Activated CD8-positive, alpha-beta memory T cell treated with anti-CD3 and anti-CD28 coated beads, Interleukin-2, amount 50 U/mL, for 4 hours (primary cell): ENCODE measurements around the gene KCNAB3.

ENCODE experiments used
- DNase-seq: peaks from one replicate; pipeline ENCODE4 v3.0.0-alpha.2; 2020

KCNAB3 gene

DNA sequence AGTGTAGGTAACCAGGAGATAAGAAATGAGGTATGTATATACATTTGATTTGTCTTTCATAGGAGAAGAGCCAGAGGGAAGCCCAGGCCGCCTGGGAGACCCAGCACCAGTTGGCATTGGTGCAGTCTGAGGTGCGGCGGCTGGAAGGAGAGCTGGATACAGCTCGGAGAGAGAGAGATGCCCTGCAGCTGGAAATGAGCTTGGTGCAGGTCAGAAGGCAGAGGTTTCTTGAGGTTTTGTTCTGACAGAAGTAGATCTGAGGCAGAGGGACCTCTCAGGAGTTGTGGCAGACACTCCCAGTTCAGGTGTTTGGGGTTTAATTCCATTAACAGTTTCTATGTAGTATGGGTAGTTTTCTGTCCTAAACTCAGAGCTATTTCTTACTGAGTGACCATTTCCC lies 10.4 kb upstream of the KCNAB3 start:
- no peak for DNase-seq

DNA sequence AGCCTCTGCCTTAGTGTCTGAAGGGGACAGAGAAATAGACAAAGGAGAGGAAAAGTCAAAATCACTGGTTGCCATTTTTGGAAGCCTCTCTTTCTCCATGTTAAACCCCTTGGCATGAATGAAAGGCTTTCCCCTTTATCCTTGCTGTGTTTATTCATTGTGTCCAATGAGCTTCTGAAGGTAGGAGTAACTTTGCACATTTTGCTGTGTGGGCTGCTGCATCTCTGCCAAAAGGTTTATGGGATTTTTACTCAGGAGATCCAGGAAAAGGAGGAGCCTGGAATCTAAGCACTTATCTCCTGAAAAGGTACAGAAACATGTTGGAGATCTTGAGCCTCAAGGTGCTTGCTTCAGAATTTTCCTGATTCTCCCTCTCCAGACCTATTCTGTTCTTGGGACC lies 6.2 kb upstream of the KCNAB3 start:
- no peak for DNase-seq

DNA sequence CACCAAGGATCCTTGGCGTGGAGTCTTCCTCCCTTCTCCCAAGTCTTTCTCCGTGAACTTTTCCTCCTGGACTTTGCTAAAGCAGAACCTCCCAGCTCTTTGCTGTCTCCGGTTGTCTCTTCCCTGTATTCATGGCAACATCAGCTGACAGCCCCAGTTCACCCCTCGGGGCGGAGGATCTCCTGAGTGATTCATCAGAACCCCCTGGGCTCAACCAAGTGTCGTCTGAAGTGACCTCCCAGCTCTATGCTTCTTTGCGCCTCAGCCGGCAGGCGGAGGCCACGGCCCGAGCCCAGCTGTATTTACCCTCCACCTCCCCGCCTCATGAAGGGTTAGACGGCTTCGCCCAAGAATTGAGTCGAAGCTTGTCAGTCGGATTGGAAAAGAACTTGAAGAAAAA lies 3.3 kb upstream of the KCNAB3 start:
- DNase-seq = peak; percentile 34

DNA sequence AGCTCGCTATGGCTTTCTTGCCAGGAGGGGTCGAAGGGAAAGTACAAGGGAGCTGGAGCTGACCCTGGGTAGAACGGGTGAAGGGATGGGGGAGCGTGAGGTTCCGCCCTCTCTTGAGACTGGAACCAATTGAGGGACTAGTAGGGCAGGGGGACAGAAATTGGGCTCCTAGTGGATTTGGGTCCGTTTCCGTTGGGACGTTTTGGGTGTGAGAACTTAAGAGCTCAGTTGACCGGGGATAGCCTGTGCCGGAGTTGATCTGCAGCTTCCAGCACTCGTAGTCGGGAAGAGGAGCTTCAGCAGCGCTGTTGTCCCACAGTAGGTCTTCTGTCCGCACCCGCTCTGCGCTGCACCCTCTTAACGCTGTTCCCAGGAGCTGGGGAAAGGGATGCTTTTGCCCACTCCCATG lies 2.8 kb upstream of the KCNAB3 start:
- DNase-seq = no peak

DNA sequence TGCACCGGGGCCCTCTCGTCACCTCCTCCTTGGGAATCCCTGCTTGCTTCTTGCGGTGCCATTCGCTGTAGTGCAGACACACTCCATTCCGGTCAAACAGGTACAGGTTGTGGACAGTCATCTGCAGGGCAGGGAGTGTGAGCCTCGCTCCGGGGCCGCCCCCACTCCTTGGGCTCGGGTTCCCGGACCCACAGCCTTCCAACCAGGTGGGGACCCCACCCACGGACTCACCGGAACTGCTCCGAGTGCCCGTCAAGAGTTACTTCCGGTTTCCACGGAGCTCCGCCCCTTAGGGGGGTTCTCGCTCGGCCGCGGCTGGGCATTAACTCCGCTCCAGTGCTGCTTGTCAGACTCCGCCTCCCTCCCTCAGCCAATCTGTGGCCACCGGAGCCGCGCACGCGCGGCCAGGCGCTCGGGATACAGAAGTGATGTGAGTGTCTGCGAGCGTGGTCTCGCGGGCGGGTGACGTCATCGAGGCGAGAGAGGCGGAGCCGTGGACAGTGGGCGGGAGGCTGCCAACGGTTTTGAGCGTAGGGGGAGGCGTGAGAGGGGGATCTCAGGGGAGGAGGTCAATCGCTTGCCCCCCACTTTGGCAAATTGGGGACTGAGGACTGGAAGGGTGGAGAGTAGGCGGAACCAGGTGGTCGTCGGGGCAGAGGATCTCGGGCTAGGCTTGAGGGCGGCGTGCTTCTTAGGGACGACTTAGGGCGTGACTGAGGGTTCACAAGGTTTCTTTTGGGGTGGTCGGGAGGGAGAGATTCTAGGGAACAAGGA lies 2.2 kb upstream of the KCNAB3 start, which contains the start of the genes CNTROB and TRAPPC1:
Gene CNTROB (plus strand): TSS at position 498 of the 774 bp plus-strand sequence. CDS start 874 bp downstream, outside the sequence.
Gene TRAPPC1 (minus strand): TSS at position 238 of the 774 bp plus-strand sequence. CDS start 117 bp downstream, at position 121.
- peak; percentile 99 for DNase-seq

DNA sequence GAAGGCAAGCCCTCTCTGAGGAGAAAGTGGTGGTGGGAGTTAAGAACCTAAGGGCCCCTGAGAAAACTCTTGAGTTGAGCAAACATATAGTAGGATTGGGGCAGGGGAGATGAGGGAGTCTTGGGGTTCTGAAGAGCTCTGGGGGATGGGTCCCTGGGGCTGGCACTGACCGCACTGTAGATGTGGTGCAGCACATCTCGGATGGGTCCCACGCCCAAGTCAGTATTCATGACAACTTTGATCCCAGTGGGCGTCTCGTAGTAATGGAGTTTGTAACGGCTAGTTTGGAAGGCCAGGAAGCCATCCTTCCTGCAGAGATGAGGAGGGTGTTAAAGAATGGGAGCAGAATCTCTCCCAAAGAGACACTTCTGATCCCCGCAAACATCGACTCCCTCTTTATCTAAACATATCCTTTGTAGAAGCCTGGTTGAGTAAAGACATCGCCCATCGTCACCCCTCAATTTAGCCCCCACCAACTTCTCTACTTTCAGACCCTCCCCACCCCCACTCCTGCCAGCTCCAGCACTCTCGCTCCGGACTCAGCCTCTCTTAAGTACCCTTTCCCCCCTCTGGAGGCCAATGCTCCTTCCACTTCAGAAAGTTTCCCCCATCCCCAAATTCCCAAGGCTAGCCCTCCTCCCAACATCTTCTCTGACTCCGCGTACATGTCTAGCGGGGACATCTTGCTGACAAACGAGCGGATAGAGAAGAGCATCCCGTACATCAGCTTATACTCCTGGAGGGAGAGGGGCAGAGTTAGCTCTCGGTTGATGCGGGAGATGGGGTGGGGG lies 1.4 kb upstream of the KCNAB3 start:
- no peak for DNase-seq

DNA sequence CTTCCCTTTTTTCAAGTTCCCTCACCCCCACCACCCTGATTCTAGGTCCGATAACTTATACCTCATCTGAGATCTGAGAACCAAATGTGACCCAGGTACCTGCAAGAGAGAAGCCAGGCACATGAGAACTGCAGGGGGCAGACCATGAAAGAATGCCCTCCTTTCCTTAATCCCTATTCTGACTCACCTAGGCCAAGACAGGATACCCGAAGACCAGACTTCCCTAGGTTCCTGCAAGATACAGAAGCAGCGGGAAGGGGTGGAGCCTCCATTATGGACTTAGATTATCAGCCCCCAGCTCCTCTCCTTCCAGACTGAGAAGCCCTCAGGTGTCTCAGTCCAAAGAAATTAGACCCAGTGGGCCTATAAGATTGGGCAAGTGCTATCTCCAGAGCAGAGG lies 2.1 kb downstream of the KCNAB3 start:
- no peak for DNase-seq

DNA sequence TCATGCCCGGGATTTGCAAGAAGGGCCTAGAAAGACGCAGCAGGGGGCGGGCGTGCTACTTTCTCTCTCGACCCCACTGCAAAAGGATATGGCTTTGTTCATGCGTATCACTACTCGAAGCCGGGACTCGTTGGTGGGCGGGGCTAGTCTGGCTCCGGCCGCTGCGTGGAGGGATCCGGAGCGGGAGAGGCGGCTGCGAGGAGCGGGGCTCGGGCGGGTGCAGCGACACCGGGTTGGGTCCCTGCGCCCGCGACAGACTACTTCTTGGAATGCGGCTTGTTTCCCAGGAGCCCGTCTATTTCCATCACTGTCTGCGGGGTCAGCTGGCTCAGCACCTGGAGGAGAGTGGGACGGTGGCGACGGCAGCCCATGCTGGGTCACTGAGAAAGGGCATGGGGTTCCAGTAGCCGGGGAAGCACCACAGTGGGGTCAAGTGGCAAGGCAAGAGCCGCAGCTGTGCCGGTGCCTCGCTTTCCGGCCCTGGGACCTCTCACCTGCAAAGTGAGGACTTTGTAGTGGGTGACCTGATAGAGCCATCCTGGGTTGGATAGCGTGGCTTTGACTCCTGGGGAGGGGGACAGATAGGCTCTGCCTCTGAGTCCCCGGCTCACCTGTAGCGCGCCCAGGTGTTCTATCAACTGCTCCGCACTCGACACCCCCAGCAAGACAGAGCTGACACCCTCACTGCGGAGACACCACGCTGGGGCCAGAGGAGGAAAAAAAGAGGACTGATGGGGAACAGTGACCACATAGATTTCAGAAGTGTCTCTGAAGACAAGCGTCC lies 6.6 kb downstream of the KCNAB3 start:
- peak; percentile 85 for DNase-seq

DNA sequence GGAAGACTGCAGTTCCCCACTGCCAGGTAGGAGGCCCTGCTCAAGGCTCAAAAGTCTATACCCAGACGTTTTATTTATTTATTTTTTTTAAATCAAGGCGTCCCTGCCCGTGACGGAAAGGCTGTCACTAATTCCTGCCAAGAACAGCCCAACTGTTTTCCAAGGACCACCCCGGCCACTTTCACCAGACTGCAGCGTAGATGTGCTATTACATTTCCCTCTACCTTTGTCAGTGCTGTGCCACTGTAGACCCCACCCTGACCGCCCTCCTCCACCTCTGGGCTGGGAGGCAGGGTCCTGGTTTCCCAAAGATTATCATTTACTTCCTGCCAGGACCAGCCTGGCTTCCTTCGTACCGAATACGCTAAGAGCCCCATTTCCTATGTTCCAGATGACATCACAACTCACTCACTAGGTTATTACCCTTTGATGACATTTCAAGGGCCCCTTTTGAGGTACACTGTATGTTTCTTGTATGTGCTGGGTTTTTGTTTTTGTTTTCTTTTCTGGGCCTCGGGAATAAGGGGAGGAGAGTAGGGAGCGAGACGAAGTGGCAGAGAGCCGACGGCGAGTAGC lies 7.3 kb downstream of the KCNAB3 start:
- no peak for DNase-seq

DNA sequence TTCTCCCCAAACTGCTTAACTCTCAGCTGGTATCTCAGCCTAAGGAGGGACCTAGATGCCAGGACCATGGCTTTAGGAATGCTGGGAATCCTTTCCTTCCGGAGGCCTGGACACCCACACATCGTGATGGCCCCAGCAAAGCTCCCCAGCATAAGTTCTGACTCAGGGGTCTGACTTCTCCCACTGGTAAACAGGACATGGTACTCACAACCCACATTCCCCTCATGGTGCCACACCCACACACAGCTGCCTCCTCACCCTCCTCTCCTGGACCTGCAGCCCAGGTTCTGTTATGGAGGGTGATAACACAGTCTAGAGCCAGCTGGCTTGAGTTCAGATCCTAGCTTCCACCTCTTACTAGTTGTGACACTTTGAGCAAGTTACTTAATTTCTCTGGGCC lies 12.8 kb downstream of the KCNAB3 start:
- DNase-seq = no peak

DNA sequence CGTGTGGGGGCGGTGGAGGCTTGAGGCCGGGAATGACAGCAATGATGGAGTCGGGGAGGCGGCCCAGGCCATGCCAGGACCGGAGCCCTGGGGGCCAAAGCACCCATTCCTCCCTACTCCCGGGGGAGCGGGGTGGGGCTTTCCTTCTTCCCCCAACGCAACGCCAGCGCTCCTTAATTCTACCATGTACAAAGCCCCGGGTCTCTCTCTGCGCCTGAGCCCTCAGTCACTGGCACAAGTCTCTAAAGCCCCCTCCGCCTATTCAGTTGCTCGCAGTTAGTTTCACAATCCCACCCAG lies 13.3 kb downstream of the KCNAB3 start:
- peak; percentile 23 for DNase-seq

DNA sequence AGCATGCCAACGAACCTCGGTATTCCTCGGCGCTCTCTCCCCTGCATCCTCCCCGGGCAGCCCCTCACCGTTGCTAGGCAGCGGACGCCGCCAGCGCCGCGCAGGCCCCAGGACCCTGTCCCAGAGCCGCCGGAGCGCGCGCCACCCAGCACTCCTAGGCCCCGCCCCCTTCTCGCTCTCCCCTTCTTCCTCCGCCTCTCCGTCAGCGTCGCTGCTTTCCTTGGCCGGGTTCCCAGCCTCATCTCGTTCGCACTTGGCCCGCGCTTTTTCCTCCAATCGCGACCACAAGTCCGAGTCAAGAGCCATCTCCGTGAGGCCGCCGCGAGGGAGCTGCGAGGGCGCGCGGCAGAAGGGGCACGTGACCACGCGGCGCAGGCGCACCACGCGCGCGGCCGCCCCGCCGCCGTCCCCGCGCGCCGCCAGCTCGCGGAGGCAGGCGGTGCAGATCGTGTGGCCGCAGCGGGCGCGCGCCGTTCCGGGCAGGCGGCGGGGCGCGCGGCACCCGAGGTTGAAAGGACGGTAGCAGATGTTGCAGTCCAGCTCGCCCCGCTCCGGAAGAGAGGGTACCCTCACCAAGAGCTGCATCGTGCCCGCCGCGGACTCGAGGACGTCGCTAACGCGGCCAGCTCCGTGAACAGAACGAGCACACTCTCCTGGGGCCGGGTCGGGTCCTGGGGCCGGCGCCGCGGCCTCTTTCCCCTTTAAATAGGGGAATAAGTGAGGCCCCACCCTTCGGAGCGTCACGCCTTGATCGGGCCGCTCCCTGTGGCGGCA lies 13.9 kb downstream of the KCNAB3 start, which contains the start of gene RNF227:
Gene RNF227 (minus strand): TSS at position 679 of the 774 bp plus-strand sequence. CDS start 94 bp downstream, at position 585.
- peak; percentile 79 for DNase-seq

DNA sequence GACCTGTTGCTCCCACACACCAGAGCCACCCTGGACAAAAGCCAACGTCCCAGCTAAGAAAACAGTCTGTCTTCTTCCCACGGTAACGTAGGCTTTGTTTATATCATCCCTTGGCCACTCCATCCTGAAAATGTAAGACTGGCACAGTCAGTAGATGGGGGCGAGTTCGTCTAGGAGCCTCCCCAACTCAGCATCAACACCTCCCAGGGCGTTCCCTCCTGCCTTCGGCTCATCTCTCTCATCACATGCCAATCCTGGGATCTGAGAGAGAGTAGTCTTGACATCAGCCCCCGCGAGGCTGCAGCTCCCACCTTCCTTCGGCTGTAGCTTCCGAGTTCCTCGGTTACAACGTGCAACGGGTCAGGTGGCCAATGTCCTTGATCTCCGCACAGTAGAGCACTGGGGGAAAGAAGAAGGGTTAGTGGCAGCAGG lies 14.5 kb downstream of the KCNAB3 start:
- DNase-seq = no peak

DNA sequence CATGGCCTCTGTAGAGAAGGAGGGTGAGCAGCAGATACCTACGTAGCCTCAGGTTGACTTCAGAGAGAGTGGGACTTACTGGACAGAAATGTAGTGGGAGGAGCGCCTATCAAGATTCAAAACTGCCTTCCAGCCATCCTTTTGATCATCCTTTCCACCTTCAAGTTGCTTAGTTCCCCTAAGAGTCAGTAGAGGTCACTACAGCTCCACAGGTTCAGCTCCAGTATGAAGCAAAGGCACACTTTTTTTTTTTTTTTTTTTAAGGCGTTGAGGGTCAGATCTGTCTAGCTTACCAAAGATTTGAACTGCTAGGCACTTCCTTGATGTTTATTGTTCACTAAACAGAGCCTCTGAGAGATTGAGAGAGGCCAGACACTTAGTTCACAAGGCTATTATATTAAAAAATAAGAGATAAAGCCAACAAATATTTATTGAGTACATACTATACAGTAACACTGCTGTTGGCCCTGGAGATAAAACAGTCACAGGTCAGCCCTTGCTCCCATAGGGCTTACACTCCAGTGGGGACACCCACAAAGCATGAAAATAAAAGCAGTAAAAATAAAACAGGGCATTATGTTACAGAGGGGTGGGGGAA lies 16.6 kb downstream of the KCNAB3 start:
- no peak for DNase-seq

DNA sequence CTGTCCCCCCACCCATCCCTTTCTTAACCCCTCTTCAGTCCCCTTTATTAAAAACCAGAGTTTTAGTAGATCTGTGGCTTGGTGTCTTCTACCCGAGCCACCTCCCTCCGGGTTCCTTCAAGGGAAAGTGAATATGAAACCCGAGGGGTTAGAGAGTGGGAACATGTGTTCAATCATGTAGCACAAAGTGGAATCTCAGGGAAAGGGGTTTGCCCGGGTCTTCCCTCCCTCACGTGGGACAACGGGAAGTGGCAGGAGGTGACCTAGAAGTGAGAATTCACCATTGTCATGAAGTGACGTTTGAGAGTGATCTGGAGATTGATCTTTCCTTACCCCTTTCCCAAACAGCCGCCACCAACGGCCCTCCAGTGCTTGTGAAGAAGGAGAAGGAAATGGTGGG lies 18.5 kb downstream of the KCNAB3 start:
- no peak for DNase-seq

DNA sequence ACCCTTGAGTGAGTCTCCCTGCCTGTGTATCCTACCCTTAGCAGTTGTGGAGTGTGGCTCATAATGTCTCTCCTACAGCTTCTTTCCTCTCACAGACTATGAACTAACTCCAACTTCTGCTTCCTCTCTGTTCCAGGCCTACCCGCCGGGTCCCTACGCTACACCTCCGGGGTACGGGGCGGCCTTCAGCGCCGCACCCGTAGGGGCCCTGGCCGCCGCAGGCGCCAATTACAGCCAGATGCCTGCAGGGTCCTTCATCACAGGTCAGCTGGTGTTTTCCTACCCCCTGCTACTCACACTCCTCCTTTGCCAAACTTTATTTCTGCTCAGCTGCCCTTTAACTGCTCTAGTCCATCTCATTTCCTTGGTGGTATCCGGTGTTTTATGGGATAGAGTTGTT lies 18.9 kb downstream of the KCNAB3 start:
- no peak for DNase-seq

DNA sequence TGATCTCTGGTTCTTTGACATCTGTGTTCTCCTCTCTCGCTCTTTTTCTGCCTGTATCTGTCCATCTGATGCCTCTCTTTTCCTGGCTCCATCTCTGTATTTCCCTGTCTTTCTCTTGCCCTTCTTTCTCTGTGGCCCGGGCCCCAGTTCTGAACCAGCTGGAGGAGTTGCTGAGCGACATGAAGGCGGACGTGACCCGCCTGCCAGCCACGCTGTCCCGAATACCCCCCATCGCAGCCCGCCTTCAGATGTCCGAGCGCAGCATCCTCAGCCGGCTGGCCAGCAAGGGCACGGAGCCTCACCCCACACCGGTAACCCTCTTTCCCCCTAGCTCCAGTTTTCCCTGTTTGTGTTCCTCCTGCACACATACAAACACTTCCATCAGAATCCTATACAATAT lies 19.4 kb downstream of the KCNAB3 start:
- no peak for DNase-seq

DNA sequence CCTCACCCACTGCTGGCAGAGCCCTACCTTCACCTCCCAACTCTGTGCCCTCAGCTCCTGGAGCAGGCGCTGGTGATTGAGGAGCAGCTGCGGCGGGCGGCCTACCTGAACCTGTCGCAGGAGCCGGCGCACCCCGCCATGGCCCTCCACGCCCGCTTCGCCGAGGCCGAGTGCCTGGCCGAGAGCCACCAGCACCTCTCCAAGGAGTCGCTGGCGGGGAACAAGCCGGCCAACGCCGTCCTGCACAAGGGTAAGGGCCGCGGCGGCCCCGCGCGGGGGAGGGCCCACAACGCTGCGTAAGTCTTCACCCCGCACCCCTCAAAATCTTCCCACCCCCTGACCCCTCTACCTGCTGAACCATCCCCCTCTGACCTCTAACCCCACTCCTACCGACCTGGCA lies 20.6 kb downstream of the KCNAB3 start:
- DNase-seq = no peak

DNA sequence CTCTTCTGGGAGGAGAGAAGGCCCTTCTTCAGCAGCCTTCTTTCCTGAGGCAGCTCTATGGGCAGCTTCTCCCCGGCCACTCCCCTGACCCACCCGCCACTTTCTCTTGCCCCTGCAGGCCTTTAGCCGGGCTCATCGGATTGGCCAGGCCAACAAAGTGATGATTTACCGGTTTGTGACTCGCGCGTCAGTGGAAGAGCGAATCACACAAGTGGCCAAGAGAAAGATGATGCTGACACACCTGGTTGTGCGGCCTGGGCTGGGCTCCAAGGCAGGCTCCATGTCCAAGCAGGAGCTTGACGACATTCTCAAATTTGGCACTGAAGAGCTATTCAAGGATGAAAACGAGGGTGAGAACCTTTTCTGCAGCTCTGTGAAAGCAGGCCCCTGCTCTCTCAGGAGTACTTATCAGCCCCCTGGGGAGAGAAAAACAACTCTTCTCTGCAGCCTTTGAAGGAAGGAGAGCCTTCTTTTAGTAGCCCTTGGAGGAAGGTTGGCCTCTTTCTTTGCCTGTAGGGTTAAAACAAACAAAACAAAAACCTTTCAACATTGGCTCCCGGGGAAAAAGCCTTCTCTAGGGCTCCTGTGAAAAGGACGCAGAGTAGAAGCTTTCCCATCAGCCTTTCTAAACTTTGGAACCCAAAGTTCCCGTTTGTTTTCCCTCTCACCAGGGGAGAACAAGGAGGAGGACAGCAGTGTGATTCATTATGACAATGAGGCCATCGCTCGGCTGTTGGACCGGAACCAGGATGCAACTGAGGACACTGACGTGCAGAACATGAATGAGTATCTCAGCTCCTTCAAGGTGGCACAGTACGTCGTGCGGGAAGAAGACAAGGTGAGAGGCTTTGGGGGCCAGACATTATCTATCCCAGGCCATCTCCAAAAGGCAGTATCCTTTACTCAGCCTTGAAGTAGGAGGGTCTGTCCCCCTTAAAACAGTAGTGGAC lies 26.2 kb downstream of the KCNAB3 start:
- no peak for DNase-seq

DNA sequence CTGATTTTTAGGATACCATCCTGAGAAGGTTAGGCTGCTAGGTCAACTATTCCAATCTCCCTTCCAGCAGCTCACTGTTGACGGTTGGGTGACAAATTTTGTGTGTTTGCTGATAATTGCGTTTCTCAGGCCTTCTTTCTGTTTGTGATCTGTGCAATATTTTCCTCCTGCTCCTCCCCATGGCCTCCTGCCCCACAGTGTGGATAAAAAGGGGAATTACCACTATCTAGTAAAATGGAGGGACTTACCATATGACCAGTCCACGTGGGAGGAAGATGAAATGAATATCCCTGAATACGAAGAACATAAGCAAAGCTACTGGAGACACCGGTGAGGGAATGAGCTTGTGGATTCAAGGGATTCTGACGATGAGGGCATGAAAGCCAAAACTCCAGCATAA lies 31.9 kb downstream of the KCNAB3 start:
- no peak for DNase-seq

DNA sequence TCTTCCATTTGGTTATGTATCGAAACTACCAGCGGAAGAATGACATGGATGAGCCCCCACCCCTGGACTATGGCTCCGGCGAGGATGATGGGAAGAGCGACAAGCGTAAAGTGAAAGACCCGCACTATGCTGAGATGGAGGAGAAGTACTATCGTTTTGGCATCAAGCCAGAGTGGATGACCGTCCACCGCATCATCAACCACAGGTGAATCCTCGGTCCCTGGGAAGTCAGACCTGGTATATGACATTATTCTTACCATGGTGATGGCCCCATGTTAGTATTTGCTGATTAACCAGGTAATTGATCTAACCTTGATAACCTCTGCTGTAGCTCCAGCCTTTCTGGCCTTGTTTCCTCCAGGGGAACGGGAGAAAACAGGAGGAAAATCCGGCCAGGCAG lies 32.6 kb downstream of the KCNAB3 start:
- DNase-seq = no peak
